ENCODE results near the gene ATP6AP1.

The ATP6AP1 gene

DNA sequence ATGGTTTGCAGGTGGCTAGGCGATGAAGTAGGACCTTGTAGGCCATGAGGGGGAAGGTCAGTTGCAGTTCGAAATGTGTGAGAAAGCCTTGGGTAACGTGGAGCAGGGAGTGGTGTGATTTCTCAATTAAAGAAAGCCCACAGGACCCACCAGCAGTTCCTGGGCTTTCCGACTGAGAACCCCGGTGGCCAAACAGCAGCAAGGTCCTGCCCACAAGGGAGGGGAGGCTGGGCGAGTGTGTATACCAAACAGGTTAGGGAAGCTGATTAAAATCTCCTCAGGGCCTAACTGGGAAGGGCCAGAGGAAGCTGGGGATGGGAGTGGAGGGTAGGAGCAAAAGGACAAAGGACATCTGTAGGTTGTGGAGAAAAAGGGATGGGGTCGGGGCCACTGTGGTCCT, 2.4 kb downstream of the ATP6AP1 start:
- DNase-seq = no peak

- DNase-seq = no peak
Measured at GRCh38 chrX:154431341-154431740, 2.9 kb downstream of the ATP6AP1 start.

GRCh38 chrX:154432210-154432609, 3.7 kb downstream of the ATP6AP1 start:
- DNase-seq = no peak

- no peak for DNase-seq
Measured at GRCh38 chrX:154433605-154434004, 5.1 kb downstream of the ATP6AP1 start.

DNA sequence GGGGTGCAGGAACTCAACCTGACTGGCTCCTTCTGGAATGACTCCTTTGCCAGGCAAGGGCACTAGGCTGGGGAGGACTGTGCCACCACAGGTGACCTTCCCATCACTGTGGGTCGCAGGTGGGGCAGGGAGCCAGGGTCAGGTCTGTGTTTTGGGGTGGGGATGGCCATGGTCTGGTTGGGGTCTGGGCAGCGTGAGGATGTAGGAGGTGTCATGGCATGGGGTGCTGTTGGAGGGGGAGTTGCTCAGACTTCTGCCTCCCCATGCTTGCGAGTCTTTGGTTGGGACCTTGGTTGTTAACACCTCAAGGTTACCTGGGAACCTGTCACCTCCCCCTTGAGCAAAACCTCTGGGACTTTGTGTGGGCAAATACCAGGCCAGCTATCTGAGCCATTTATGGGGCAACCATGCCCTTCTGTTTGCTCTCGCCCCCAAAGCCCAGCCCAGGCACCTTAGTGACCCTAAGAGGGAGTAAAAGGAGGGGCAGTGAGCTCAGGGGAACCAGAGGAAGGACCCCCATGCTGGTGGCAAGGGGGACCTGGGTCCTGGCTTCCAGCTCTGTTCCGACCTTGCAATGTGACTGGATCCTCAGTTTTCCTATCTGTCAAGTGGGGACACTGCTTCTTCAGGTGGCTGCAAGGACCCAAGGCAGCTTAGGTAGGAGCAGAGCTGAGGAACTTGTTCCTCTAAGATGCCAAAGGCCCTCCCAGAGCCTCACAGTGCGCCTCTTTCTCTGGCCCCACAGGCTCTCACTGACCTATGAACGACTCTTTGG, 6.1 kb downstream of the ATP6AP1 start:
- DNase-seq = no peak

DNA sequence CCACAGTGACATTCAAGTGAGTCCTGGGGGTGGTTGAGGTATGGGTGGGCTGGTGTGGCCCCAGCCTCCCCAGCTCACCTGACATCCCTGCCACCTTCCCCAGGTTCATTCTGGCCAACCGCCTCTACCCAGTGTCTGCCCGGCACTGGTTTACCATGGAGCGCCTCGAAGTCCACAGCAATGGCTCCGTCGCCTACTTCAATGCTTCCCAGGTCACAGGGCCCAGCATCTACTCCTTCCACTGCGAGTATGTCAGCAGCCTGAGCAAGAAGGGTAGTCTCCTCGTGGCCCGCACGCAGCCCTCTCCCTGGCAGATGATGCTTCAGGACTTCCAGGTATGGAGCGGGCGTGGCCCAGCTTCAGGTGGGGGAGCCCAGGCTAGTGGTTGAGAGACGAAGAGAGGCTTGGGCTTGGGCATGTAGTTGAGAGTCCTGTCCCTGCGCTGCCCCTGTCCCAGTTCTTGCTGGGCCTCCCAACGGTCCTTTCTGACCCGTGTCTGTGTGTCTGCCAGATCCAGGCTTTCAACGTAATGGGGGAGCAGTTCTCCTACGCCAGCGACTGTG, 6.8 kb downstream of the ATP6AP1 start:
- DNase-seq = no peak

- no peak for DNase-seq
Measured at GRCh38 chrX:154436374-154436982, 8.0 kb downstream of the ATP6AP1 start.

GRCh38 chrX:154436983-154437752, 8.7 kb downstream of the ATP6AP1 start, which contains the start of gene GDI1:
GDI1 (plus strand) TSS chrX:154437154; CDS start chrX:154437255, 101 bp downstream.
- no peak for DNase-seq

GRCh38 chrX:154437971-154438893, 9.8 kb downstream of the ATP6AP1 start:
- DNase-seq = no peak

DNA sequence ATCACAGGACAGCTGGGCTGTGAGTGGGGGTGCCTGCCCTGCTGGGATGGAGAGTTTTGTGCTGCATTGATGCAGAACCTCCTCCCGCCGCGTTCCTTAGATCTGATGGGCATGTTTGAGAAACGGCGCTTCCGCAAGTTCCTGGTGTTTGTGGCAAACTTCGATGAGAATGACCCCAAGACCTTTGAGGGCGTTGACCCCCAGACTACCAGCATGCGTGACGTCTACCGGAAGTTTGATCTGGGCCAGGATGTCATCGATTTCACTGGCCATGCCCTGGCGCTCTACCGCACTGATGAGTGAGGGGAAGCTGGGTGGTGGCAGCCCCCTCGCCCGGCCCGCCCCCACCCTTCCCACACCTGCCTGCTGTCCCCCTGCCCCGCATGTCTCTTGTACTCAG, 11.4 kb downstream of the ATP6AP1 start:
- no peak for DNase-seq

DNA sequence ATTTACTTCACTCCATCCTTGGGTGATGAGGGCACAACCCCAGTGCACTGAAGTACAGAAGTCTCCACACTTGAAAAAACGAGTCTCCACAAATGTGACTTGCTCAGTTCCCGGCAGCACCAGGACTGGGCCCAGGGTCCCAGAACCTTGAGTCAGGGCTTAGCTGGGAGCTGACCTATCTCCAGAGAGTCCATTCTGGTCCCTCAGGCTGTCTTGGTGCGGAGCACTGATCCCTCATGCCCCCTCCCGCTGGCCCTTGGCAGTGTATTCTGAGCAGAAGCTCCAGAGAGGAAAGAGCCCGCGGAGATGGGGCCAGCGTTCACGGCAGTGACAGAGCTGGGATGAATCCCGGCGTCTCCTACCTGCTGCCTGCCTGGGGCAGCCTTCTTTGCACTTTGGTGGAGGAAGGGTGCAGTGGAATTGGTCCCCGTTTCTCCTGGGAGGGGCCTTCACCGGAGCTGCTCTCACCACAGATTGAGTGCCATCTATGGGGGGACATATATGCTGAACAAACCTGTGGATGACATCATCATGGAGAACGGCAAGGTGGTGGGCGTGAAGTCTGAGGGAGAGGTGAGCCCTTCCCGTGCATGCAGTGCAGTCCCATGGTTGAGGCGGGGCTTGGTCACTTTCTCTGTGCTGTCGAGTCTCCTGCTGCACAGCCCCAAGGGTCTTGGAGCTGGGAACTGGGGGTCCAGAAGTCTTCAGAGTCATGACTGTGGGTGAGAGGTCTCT, 12.3 kb downstream of the ATP6AP1 start:
- DNase-seq = no peak

- no peak for DNase-seq
Measured at GRCh38 chrX:154441564-154441963, 13.1 kb downstream of the ATP6AP1 start.

- no peak for DNase-seq
Measured at GRCh38 chrX:154441984-154442707, 13.7 kb downstream of the ATP6AP1 start.

DNA sequence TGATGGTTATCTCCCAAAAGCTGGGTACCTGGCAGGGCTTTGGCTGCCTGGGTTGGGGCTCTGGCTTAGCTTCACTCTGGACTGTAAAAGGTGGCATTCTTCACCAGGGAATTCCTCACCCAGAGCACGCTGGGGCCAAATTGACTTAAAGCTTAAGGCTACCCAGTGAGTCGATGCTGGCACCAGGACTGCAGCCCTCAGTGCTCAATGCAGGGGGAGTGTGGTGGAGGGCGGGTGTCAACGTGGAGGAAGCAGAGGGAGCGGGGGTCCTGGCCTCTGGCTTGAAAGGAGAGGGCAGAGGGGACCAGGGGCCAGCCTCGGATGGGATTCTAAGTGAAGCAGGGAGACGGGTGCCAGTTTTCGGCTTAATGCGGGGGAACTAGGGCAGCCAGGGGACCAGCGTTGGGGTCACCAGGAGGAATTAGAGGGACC, 15.0 kb downstream of the ATP6AP1 start:
- DNase-seq = no peak

DNA sequence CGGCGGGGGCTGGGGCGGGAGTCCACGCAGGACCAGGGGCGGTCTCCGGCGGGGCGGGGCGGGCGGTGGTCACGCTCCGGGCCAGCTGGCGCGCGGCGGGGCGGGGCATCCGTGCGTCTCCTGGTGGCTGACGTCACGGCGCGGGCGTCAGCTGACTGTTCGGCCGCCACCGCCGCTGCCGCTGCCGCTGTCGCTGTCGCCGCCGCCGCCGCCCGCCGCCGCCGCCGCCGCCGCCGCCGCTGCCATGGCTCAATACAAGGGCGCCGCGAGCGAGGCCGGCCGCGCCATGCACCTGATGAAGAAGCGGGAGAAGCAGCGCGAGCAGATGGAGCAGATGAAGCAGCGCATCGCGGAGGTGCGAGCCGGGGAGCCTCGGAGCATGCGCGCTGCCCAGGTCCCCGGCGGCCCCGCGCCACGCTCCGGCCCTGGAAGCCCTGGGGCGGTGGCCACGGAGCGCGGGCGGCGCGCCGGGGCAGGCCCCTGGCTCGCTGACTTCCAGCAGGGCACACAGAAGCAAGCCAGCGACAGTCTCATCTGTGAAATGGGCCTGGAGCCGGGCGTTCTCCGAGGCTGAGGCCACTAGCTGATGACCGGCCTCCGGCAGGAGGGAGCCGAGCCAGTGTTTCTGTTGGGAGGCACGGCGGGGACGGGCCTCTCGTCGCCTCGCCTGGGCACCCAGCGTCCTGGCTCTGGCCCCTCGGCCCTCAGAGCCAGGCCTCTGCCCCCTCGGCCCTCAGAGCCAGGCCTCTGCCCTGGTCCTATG, 15.7 kb downstream of the ATP6AP1 start, which contains the start of gene FAM50A:
Gene FAM50A (plus strand): TSS at position 150 of the 763 bp plus-strand sequence. CDS start 95 bp downstream, at position 245.
- no peak for DNase-seq

DNA sequence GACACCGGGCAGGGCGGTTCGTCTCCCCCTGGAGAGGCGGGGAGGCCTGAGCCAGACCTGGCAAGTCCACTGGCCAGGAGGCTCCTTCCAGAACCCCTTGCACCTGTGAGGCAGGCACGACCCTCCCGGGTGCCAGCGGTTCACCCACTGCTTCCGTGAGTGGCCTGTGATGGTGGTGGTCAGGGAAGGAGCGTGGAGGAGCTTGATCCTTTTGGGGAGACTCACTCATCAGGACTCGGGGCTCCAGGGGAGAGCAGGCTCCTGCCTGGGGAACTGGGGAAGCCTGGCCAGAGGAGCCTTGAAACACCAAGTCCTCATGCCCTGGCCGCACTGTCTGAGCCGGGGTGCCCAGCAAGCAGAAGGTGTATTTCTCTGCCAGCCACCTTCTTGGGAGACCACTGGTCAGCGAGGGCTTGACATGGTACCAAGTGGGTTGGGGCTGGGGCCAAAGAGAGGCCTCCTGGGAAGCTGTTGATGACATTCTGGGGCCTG, 16.3 kb downstream of the ATP6AP1 start:
- no peak for DNase-seq

- no peak for DNase-seq
Measured at GRCh38 chrX:154445776-154446175, 17.3 kb downstream of the ATP6AP1 start.

GRCh38 chrX:154446430-154446829, 18.0 kb downstream of the ATP6AP1 start:
- DNase-seq = no peak

DNA sequence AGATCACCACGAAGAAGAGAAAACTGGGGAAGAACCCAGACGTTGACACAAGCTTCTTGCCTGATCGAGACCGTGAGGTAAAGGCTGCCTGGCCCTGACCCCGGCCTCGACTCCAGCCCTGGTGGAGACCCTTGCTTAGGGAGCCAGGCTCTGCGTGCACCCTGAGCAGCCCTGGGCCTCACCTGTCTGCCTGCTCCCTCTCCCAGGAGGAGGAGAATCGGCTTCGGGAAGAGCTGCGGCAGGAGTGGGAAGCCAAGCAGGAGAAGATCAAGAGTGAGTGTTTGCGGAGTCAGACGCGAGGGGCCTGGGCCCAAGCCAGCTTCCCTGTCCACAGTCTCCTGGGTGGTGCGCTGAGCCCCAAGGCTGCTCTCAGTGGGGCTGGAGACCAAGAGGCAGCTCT, 20.0 kb downstream of the ATP6AP1 start:
- no peak for DNase-seq

DNA sequence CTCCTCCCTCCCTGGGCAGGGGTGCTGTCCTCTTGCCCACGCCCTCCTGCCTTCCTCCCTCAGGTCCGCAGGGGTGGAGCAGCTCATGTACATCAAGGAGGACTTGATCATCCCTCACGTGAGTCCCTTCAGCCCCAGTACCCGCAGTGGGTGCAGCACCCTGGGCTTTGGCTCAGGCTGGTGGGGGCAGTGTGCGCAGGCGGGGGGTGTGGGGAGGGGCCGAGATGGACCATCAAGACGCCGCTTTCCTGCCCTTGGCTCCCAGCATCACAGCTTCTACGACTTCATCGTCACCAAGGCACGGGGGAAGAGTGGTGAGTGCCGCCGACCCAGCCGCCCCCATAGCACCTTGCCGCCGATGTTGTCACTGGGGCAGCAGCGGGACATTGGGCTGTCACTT, 21.1 kb downstream of the ATP6AP1 start:
- no peak for DNase-seq
